ENCODE results near the gene WDR77.

DNA sequence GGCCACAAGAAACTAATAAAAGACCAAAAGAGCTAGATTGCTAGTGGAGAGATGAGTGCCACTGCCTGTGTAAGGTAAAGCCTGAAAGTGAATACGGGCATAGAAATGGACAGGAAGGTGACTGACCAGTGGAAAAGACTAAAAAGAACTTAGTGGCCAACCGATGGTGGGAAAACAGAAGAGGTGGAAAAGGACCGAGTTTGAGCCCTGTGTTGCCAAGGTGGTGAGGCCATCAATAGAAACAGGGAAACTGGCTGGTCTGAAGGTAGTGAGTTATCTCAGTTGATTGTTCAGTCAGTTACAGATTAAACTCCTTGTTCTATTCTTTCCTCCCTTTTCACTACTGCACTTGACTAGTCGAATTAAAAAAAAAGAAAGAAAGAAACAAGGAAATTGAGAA lies 2.5 kb downstream of the WDR77 start:
- TF ChIP-seq, protein P1, sequence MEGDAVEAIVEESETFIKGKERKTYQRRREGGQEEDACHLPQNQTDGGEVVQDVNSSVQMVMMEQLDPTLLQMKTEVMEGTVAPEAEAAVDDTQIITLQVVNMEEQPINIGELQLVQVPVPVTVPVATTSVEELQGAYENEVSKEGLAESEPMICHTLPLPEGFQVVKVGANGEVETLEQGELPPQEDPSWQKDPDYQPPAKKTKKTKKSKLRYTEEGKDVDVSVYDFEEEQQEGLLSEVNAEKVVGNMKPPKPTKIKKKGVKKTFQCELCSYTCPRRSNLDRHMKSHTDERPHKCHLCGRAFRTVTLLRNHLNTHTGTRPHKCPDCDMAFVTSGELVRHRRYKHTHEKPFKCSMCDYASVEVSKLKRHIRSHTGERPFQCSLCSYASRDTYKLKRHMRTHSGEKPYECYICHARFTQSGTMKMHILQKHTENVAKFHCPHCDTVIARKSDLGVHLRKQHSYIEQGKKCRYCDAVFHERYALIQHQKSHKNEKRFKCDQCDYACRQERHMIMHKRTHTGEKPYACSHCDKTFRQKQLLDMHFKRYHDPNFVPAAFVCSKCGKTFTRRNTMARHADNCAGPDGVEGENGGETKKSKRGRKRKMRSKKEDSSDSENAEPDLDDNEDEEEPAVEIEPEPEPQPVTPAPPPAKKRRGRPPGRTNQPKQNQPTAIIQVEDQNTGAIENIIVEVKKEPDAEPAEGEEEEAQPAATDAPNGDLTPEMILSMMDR (IDR thresholded peaks at IDR 0.05) = no peak
- TF ChIP-seq POLR2A (IDR thresholded peaks at IDR 0.05) = no peak

Measured in lower leg skin (tissue), 3 donors.